SK-N-SH (cell line): ENCODE data around the gene NLN. TPM values are rescaled to one million over a fixed set of nuclear protein-coding genes. Genes with fewer than 3 reads are reported as not detected.

Experiments used
- CTCF ChIA-PET: fragments of 300-600, 350-600 bp; formaldehyde crosslinking; extraction: SDS; loops from one replicate; lab custom pipeline; 2021; lab: Yijun Ruan, JAX
- POLR2A ChIA-PET: fragments of 350-600 bp; sonication (Branson Sonifier 250); formaldehyde crosslinking; extraction: SDS; loops from one replicate; lab custom pipeline; 2020; ENCODE audit warnings: antibody characterized with exemption, inconsistent platforms; lab: Yijun Ruan, JAX
- DNase-seq: peaks from one replicate; pipeline ENCODE4 v3.0.0; 2012
- H2AFZ ChIP-seq: fragments of 200-600 bp; sonication (generic); 2 replicates; pipeline ENCODE4 v1.8.1; 2016; ENCODE audit warnings: antibody characterized with exemption, mild to moderate bottlenecking, low read depth
- H3F3A ChIP-seq: fragments of 200-600 bp; sonication (generic); replicated peaks from 2 replicates; pipeline ENCODE3; 2016; ENCODE audit warnings: antibody characterized with exemption, mild to moderate bottlenecking; ENCODE audit not compliant: insufficient read depth
- H3K27ac ChIP-seq, 2 experiments: fragments of 200-500 bp in 1 of 2; fragments of 200-600 bp in 1 of 2; sonication (Bioruptor generic) in 1 of 2; sonication (generic), shearing (Covaris generic) in 1 of 2; 2 replicates each; pipeline versions ENCODE4 v1.5.1 to v1.6.1; 2014 to 2016; ENCODE audit warnings: low read depth in 2 of 2, inconsistent platforms in 1 of 2, low read length in 1 of 2, mild to moderate bottlenecking in 1 of 2, mixed read lengths in 1 of 2
- H3K27me3 ChIP-seq: fragments of 200-600 bp; sonication (generic), shearing (Covaris generic); 2 replicates; pipeline ENCODE4 v1.6.1; 2016; ENCODE audit warnings: mixed run types; ENCODE audit not compliant: insufficient read depth
- H3K36me3 ChIP-seq, 2 experiments: fragments of 200-500 bp in 1 of 2; fragments of 200-600 bp in 1 of 2; sonication (Bioruptor generic) in 1 of 2; sonication (generic) in 1 of 2; replicated peaks in 1 of 2; 2 replicates each; pipeline versions ENCODE3 to v1.5.1; 2014 to 2016; ENCODE audit warnings: low read length in 1 of 2, mild to moderate bottlenecking in 1 of 2; ENCODE audit not compliant: insufficient read depth in 2 of 2, control insufficient read depth in 1 of 2
- H3K4me1 ChIP-seq, 2 experiments: fragments of 200-500 bp in 1 of 2; fragments of 200-600 bp in 1 of 2; sonication (Bioruptor generic) in 1 of 2; sonication (generic), shearing (Covaris generic) in 1 of 2; 2 replicates each; pipeline versions ENCODE4 v1.5.1 to v1.6.1; 2014 to 2016; ENCODE audit warnings: low read depth in 1 of 2, low read length in 1 of 2, mixed run types in 1 of 2; ENCODE audit not compliant: insufficient read depth in 2 of 2, control insufficient read depth in 1 of 2
- H3K4me2 ChIP-seq: fragments of 200-600 bp; sonication (generic), shearing (Covaris generic); 2 replicates; pipeline ENCODE4 v1.6.1; 2017; ENCODE audit warnings: mixed run types
- H3K4me3 ChIP-seq, 2 experiments: fragments of 200-500 bp in 1 of 2; fragments of 200-600 bp in 1 of 2; sonication (Bioruptor generic) in 1 of 2; sonication (generic), shearing (Covaris generic) in 1 of 2; 2 replicates each; pipeline versions ENCODE4 v1.5.1 to v1.8.1; 2014 to 2016; ENCODE audit warnings: low read depth in 2 of 2, inconsistent platforms in 1 of 2, low read length in 1 of 2, mild to moderate bottlenecking in 1 of 2, mixed read lengths in 1 of 2, moderate library complexity in 1 of 2
- H3K79me2 ChIP-seq: fragments of 200-600 bp; sonication (generic); 2 replicates; pipeline ENCODE4 v1.8.1; 2017; ENCODE audit warnings: mild to moderate bottlenecking; ENCODE audit not compliant: insufficient read depth
- H3K9ac ChIP-seq: fragments of 200-600 bp; sonication (generic); 2 replicates; pipeline ENCODE4 v1.6.1; 2017; ENCODE audit warnings: mixed run types
- H3K9me2 ChIP-seq: fragments of 200-600 bp; sonication (generic); 2 replicates; pipeline ENCODE4 v1.6.1; 2017; ENCODE audit warnings: mixed run types
- H3K9me3 ChIP-seq: fragments of 200-600 bp; sonication (generic); 2 replicates; pipeline ENCODE4 v1.6.1; 2017; ENCODE audit warnings: mixed run types, mild to moderate bottlenecking, moderate library complexity
- H4K20me1 ChIP-seq: fragments of 200-600 bp; sonication (generic); 2 replicates; pipeline ENCODE4 v1.6.1; 2017; ENCODE audit warnings: mild to moderate bottlenecking, mixed run types; ENCODE audit not compliant: insufficient read depth
- ELF1 ChIP-seq: IDR thresholded peaks from 2 replicates; pipeline ENCODE4 v1.4.0; 2012
- FOSL2 ChIP-seq: IDR thresholded peaks from 2 replicates; pipeline ENCODE4 v1.4.0; 2012; ENCODE audit warnings: low read depth, mild to moderate bottlenecking, moderate library complexity, borderline replicate concordance
- FOXJ3 ChIP-seq: sonication (generic); formaldehyde crosslinking; IDR thresholded peaks from 2 replicates; pipeline ENCODE4 v1.5.1; 2020; ENCODE audit warnings: mild to moderate bottlenecking, missing genetic modification reagents
- FOXM1 ChIP-seq: IDR thresholded peaks from 2 replicates; pipeline ENCODE4 v1.4.0; 2012; ENCODE audit warnings: low read depth, mild to moderate bottlenecking
- GATA2 ChIP-seq: sonication (generic); formaldehyde crosslinking; IDR thresholded peaks from 2 replicates; pipeline ENCODE4 v1.5.0; 2020; ENCODE audit warnings: mild to moderate bottlenecking, missing genetic modification reagents
- MEF2A ChIP-seq: IDR thresholded peaks from 2 replicates; pipeline ENCODE4 v1.4.0; 2012; ENCODE audit warnings: low read depth, borderline replicate concordance
- MXI1 ChIP-seq: IDR thresholded peaks from 2 replicates; pipeline ENCODE4 v1.6.1; 2012; ENCODE audit warnings: mild to moderate bottlenecking, low read depth, low read length, improper control_type of control experiment
- PBX3 ChIP-seq: IDR thresholded peaks from 2 replicates; pipeline ENCODE4; 2012
- RAD21 ChIP-seq: IDR thresholded peaks from 2 replicates; pipeline ENCODE4 v1.6.1; 2012; ENCODE audit warnings: mild to moderate bottlenecking, low read length
- REST ChIP-seq: IDR thresholded peaks from 2 replicates; pipeline ENCODE4 v1.6.1; 2012; ENCODE audit warnings: mild to moderate bottlenecking, low read depth, low read length, moderate library complexity
- RXRA ChIP-seq: IDR thresholded peaks from 2 replicates; pipeline ENCODE4 v1.4.0; 2012; ENCODE audit warnings: low read depth, mild to moderate bottlenecking, borderline replicate concordance
- TEAD4 ChIP-seq: IDR thresholded peaks from 2 replicates; pipeline ENCODE4 v1.4.0; 2012; ENCODE audit warnings: mild to moderate bottlenecking, borderline replicate concordance; ENCODE audit not compliant: insufficient read depth
- YY1 ChIP-seq: IDR thresholded peaks from 2 replicates; pipeline ENCODE4 v1.4.0; 2012; ENCODE audit warnings: low read depth, mild to moderate bottlenecking
- ZBTB33 ChIP-seq: IDR thresholded peaks from 2 replicates; pipeline ENCODE4 v1.4.0; 2012; ENCODE audit warnings: low read depth, borderline replicate concordance
- WGBS: methylation state at CpG from one replicate; pipeline ENCODE4 v1.1.6; 2017; ENCODE audit warnings: low lambda C conversion rate; 5-methylcytosine and 5-hydroxymethylcytosine counted together
- polyA plus RNA-seq, 3 experiments: library from polyadenylated mRNA; depleted of rRNA; stranded (reverse); fragments of >200 nt; gene quantifications; 2 replicates each; pipeline ENCODE4 v1.2.3, GENCODE V29; 2012
- TF ChIP-seq, protein P1 (sequence below): fragments of 150-350 bp; IDR thresholded peaks from 2 replicates; pipeline ENCODE4 v1.6.1; 2016; ENCODE audit warnings: mild to moderate bottlenecking, low read depth, low read length

The NLN gene
- polyA plus RNA-seq, 1 of the 3 experiments (the other 2 are of a cell fraction): 17.1 TPM

DNA sequence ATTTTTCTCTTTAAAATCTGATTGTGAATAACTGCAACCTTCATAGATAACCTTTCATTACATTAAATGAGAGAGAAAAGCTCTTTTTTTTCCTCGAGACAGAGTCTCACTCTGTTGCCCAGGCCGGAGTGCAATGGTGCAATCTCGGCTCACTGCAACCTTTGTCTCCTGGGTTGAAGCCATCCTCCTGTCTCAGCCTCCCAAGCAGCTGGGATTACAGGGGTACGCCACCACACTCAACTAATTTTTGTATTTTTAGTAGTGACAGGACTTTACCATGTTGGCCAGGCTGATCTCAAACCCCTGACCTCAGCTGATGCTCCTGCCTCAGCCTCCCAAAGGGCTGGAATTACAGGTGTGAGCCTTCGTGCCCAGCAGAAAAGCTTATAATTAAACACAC, 134.5 kb downstream of the NLN start:
- H3K9me3 ChIP-seq: no peaks in the 10 kb centered on the region

DNA sequence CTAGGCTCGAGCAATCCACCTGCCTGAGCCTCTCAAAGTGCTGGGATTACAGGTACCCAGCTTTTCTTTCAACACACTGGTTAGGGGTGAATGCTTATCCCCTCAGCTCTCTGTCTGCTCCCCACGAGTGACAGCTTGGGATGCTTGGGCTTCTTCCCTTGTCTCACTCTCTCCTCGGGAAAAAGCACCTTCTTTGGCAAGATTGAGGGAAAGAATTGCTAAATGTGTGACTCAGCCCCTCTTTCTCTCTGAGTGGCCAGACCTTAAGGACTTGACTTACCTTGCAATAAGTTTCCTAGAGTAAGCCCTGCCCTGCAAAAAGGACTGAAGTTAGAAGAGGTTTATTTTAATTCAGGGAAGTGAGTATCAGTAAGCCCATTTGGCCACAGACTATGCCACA, 136.3 kb downstream of the NLN start:
- H3K4me3 ChIP-seq: no peak overlapping the region
- no peaks in the 10 kb centered on the region for H3K9me3 ChIP-seq
- peaks cover 19% of the 10 kb centered on the region for H3F3A ChIP-seq
- H3K4me1 ChIP-seq: peaks cover 0 to 16% of the 10 kb centered on the region in 2 experiments; a peak in 1 of 4 replicates
- H4K20me1 ChIP-seq: no peaks in the 10 kb centered on the region
- H3K4me2 ChIP-seq: no peak overlapping the region
- H2AFZ ChIP-seq: no peak overlapping the region
- H3K27me3 ChIP-seq: no peaks in the 10 kb centered on the region
- H3K9me2 ChIP-seq: no peaks in the 10 kb centered on the region
- ChIA-PET POLR2A (no interaction called here), CTCF (no interaction called here)
- no peak for DNase-seq
- TF ChIP-seq REST: no peak
- no peak for TF ChIP-seq YY1
- TF ChIP-seq FOXM1: no peak
- no peak for TF ChIP-seq MXI1
- no peak for TF ChIP-seq GATA2 (CRISPR knock-in tag)
- H3K9ac ChIP-seq: no peak overlapping the region
- no peaks in the 10 kb centered on the region for H3K36me3 ChIP-seq
- 62% methylated on average over 3 of the region's 3 CpGs for whole genome bisulfite sequencing
- H3K79me2 ChIP-seq: no peaks in the 10 kb centered on the region
- H3K27ac ChIP-seq: no peak overlapping the region

More for the DNA sequence above, 134.5 kb downstream of the NLN start:
- H3K4me3 ChIP-seq: no peak overlapping the region
- TF ChIP-seq PBX3 (no peak), TEAD4 (no peak), ZBTB33 (no peak), FOSL2 (no peak), ELF1 (no peak), GATA2 (CRISPR knock-in tag) (no peak), MXI1 (no peak), RAD21 (no peak), FOXJ3 (no peak), RXRA (no peak), MEF2A (no peak)
- TF ChIP-seq, protein P1, sequence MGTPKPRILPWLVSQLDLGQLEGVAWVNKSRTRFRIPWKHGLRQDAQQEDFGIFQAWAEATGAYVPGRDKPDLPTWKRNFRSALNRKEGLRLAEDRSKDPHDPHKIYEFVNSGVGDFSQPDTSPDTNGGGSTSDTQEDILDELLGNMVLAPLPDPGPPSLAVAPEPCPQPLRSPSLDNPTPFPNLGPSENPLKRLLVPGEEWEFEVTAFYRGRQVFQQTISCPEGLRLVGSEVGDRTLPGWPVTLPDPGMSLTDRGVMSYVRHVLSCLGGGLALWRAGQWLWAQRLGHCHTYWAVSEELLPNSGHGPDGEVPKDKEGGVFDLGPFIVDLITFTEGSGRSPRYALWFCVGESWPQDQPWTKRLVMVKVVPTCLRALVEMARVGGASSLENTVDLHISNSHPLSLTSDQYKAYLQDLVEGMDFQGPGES: no peak
- ChIA-PET POLR2A (no interaction called here), CTCF (no interaction called here)
- no peak overlapping the region for H3K27ac ChIP-seq
- no peak overlapping the region for H3K4me2 ChIP-seq
- H3K9me2 ChIP-seq: no peaks in the 10 kb centered on the region
- 90% methylated on average over 5 of the region's 5 CpGs for WGBS
- no peak overlapping the region for H3K9ac ChIP-seq
- no peaks in the 10 kb centered on the region for H3K27me3 ChIP-seq
- peaks cover 0 to 8% of the 10 kb centered on the region in 2 experiments; a peak in 1 of 4 replicates for H3K4me1 ChIP-seq
- no peaks in the 10 kb centered on the region for H4K20me1 ChIP-seq
- DNase-seq: no peak
- peaks cover 8% of the 10 kb centered on the region for H3F3A ChIP-seq
- H3K79me2 ChIP-seq: no peaks in the 10 kb centered on the region
- no peak overlapping the region for H2AFZ ChIP-seq
- no peaks in the 10 kb centered on the region for H3K36me3 ChIP-seq
